ENCODE results near the gene GRID1.

The GRID1 gene

DNA sequence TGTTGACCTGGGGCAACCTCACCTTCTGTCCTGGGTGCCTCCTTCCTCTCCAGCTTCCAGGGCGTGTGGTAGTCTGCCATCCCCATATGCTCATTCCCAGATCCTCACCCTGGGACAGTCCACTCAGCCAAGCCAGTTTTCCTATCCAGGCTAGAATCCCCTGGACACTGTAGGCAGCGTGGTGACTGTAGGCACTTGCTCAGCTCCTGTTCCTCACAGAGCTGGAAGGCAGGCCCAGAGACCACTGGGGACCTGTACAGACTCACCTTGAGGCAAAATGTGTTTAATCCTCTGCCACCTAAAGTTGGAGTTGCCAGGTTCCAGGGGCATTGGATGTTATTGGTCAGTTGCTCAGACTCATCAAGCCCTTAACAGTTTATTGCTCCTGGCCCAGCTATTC lies 2.4 kb upstream of the GRID1 start:
- no peak for DNase-seq

DNA sequence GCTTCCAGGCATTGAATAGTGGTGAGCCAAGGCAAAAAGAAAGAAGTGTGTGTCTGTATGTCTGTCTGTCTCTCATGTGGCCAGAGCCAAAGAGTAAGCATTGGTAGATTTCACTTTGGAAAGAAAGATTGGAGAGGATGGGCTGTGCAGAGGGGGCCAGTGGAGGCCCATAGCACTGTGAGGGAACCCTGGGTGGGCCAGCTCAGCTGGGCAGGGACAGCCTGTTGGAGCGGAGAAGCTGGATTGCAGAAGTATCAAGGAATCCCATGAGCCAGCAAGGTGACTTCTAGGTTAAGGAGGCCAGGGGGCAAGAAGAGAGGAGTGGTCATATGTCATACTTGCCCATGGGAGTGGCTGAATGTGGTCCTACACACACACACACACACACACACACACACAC lies 1.5 kb upstream of the GRID1 start:
- no peak for DNase-seq

GRCh38 chr10:86367152-86367951 lies 757 bp upstream of the GRID1 start:
- DNase-seq = no peak

DNA sequence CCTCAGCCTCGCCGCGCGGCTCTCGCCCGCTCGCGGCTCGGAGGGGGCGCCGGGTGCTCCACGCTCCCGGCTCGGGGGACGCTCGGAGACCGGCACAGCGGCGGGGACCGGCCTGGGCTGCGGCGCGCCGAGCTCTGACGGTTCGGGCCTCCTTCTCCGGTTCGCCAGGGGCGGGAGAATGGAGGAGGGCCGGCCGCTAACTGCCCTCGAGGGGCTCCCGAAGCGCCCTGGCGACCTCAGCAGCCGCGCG lies 232 bp upstream of the GRID1 start:
- DNase-seq = no peak

GRCh38 chr10:86365346-86366032 lies 1.1 kb downstream of the GRID1 start:
- DNase-seq = no peak

DNA sequence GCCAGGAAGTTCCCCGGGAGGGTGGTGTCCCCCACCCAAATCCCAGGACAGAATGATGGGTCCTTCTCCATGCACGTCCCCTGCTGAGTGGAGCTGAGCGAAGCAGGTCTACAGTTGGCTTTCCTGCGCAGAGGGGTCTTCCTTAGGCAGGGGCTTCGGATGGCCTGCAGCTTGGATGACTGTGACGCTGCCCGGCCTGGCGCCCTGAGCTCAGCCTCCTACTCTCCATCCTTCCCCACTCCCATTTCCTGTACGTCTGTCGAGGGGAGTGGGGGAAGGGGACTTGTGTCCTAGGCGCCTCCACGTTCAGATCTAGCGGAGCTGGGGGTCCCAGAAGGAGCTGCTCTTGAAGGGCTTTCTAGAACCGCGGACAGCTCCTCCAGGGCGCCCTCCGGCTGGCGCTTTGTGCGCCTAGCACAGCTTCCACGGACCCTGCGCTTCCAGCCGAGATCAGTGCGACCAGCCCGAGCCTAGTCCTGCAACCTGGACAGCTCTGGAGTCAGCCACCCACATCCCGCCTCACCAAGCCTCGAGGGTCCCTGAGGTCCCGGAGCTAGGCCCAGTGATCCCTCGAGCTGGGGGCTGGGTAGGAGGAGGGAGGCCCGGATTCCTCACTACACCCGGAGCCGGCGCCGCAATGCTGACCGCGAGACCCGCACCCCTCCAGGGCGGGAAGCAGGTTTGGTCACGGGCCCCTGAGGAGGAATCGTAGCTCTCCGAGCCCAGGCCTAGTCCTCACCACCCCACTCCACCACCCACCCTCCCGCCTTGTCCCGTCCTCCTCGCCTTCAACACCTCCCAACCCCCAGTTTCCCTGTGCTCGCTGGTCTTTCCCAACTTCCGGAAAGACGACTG lies 1.9 kb downstream of the GRID1 start:
- no peak for DNase-seq

- DNase-seq = no peak
Measured at GRCh38 chr10:86363833-86364490, 2.6 kb downstream of the GRID1 start.

GRCh38 chr10:86363184-86363832 lies 3.3 kb downstream of the GRID1 start:
- no peak for DNase-seq

GRCh38 chr10:86362586-86363183 lies 3.9 kb downstream of the GRID1 start:
- DNase-seq = no peak

DNA sequence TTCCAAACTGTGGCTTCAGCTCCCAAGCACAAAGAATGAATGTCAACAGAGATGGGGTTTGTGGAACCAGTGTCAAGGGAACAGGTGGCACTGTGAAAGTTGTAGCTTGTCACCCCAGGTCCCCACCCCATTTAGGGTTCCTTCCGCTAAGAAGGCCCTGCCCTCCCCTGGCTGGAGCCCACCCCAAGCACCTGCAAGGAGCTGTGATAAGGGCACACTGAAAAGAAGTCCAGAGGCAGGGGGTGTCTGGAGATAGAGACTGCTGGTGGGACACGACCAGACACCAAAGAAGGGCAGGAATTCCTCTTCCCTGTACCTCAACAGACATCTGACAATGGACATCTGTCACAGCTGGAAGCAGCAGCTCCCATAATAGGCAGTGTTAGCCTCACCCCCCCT lies 4.5 kb downstream of the GRID1 start:
- DNase-seq = no peak

- no peak for DNase-seq
Measured at GRCh38 chr10:86361156-86362128, 5.2 kb downstream of the GRID1 start.

- DNase-seq = no peak
Measured at GRCh38 chr10:86360657-86361056, 5.9 kb downstream of the GRID1 start.

DNA sequence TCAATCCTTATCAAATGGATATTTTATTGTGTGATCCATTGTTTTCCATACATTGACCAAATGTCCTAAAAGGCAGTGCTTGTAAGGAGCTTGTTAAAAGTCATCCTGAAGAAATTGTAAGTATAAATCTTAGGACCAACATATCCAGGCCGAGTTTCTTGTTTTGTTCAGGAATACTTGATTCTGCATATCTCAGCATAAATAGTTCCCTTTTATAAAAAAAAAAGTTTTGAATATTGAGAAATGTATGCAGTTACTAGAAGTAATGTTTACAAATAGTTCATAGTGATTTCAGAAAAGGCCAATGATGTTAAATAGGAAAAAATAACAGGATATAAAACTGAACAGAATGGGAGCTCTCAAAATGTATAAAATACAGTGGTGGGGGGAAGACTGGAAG lies 6.6 kb downstream of the GRID1 start:
- DNase-seq = no peak

DNA sequence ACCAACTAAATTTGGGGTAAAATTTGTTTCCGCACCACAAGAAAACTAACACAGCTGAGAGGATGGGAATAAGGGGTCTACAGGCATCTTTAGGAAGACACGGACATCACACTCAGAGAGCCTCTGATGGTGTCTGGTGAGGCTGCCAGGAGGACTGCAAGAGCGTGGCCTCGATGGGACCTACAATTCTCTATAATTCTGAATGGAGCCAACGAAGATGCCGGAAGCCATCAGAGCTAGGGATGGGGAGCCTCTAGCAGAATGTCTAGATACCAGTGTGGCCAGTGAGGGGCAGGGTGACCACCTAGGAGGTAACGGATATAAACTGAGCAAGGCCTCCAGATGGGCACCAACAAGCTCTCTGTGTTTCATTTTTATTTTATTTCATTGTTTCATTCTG lies 7.5 kb downstream of the GRID1 start:
- DNase-seq = no peak

GRCh38 chr10:86357676-86358075 lies 8.9 kb downstream of the GRID1 start:
- DNase-seq = no peak

DNA sequence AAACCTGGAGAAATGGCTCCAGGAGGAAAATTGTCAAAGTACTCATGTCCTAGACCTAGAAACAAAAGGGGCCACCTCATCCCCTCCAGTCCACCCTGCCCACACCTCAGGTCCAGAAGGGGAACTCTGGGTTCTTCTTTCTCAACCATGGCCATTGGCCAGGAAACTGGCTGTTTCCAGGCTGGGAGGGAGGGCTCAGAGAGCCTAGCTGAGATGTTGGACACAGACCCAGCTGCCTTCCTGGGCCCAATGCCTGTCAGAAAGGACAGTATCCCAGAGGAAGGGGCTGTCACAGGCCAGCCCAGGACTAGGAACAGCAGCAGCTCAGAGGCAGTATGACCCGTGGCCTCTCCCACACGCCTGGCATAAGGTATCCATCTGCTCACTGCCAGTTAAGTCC lies 9.6 kb downstream of the GRID1 start:
- DNase-seq = no peak

GRCh38 chr10:86356296-86356695 lies 10.3 kb downstream of the GRID1 start:
- no peak for DNase-seq

DNA sequence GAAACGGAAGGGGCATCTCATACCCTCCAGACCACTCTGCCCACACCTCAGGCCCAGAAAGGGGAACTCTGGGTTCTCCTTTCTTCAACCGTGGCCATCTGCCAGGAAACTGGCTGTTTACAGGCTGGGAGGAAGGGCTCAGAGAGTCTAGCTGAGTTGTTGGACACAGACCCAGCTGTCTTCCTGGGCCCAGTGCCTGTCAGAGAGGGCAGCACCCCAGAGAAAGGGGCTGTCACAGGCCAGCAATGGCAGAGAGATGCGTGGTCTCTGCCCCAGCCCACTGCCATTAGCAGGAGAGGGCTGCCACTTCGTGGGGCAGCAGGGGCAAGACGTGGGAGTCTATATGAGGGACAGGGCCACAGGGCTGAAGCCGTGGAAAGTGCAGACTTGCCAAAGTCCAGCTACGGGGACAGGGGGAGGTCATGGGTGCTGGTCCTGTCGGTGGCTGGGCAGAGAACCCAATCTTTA lies 11.0 kb downstream of the GRID1 start:
- no peak for DNase-seq

DNA sequence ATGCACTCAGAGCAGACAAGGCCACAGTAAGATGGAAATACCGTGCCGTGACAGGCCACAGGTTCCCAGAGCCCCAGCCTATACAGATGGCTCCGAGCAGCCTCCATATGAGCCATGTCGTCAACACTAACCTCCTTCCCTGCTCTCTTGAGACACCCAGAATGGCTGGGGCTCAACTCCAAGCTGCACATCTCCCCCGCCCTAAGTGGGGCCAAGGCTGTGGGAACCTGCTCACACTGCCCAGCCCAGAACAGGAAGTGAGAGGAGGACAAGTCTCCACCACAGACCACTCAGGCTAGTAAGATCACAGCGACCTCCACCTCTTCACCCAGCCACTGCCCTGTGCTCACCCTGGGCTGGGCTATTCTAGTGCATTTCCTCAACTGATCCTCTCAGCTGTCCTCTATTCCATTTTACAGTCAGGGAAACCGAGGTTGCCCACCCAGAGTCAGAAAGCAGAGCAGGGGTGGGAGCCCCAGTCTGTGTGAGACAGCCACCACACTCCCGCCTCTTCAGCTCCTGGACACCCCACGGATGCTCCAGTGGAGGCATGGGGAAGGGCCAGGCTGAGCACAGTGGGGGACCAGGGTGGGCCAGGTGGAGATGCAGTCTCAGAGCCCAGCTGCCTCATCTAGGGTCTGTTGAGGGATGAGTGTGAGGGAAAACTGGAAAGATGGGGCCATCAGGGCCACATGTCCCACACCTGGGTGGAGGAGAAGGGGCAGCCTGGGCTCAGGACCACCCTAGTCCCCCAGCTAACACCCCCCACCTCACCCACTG lies 11.6 kb downstream of the GRID1 start:
- no peak for DNase-seq

Data from fibroblast of skin of abdomen (primary cell).